Measurements from ENCODE around the gene ALDOC.

DNA sequence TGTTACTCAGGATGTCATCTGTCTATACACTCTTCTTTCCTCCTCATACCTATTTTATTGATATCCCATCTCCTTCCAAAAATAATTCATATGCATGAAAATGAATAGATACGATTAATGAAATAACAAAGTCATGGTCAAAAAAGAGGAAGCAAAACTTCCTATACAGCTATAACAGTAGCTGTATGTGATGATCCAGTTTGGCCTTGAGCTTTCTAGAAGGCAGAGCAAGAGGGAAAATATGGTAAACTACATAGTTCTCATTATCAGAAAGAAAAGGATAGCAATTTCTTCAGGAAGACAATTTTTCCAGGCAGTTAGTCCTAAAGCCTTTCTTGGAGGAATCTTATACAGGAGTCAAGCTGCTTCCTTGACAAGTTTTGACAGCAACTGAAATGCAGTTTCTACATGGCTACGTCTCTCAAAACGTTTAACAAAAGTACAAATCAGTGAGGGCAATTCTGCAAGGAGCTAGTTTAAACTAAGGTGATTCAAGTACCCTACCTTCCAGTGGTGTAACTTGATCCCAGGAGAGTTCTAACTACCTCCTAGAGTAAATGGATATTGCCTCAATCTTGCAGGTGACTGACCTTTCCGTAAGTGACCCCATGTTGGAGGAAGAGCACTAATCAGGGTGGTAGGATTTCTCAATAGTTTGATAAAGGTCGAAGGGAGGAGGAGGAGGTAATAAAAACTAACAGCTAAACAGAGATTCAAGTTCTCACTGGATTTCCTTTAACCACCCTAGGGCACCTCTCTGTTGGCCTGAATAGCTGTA lies 21.1 kb upstream of the ALDOC start:
- TF ChIP-seq, protein P1, sequence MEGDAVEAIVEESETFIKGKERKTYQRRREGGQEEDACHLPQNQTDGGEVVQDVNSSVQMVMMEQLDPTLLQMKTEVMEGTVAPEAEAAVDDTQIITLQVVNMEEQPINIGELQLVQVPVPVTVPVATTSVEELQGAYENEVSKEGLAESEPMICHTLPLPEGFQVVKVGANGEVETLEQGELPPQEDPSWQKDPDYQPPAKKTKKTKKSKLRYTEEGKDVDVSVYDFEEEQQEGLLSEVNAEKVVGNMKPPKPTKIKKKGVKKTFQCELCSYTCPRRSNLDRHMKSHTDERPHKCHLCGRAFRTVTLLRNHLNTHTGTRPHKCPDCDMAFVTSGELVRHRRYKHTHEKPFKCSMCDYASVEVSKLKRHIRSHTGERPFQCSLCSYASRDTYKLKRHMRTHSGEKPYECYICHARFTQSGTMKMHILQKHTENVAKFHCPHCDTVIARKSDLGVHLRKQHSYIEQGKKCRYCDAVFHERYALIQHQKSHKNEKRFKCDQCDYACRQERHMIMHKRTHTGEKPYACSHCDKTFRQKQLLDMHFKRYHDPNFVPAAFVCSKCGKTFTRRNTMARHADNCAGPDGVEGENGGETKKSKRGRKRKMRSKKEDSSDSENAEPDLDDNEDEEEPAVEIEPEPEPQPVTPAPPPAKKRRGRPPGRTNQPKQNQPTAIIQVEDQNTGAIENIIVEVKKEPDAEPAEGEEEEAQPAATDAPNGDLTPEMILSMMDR (IDR thresholded peaks at IDR 0.05; ENCODE audit: low read depth, low read length, poor library complexity, severe bottlenecking) = no peak
- TF ChIP-seq EZH2phosphoT487 (IDR thresholded peaks at IDR 0.05; ENCODE audit: borderline replicate concordance, low read length) = no peak
